ENCODE data around the gene TMEM63B. TPM values are rescaled to one million over a fixed set of nuclear protein-coding genes. Genes with fewer than 3 reads are reported as not detected.

Gene TMEM63B
- total and polyA plus RNA-seq, 2 of the 8 experiments (the other 6 are each of a cell fraction or from before 2014, with no cell fraction given) = 61.1 to 96.8 TPM

GRCh38 chr6:44166116-44166515 lies 38.8 kb downstream of the TMEM63B start:
- no peak overlapping the region for H3K27ac ChIP-seq (ENCODE audit: low read depth, low read length)
- H3K14ac ChIP-seq (ENCODE audit: insufficient read length) = no peak overlapping the region
- ChIA-PET POLR2A (ENCODE audit: partially characterized antibody) (interaction anchor here (0.7 to 2.5 kb wide), 8 partner anchors 10 to 82 kb away, joined by 3 to 7 read pairs (median 6); partner anchors contain the start of genes HSP90AB1 and SLC29A1), CTCF (ENCODE audit: partially characterized antibody) (interaction anchor here (0.6 to 1.5 kb wide), 8 partner anchors 11 to 568 kb away, joined by 3 to 5 read pairs (median 4); no protein-coding TSS in a partner anchor)
- H3K27me3 ChIP-seq (replicated peaks in 1 of 4; ENCODE audit: control insufficient read depth in 3 of 4, extremely low read depth in 1 of 4, insufficient read depth in 3 of 4, low read length in 3 of 4) = 0 out of 7 replicates have a peak, but pooled peaks cover 0 to 4% (median 0%) of the 10 kb centered on the region in 4 experiments
- peak overlapping the region; percentile 98 for H2BK20ac ChIP-seq (ENCODE audit: low read length)
- peak overlapping the region; percentile 25 to 41 for H3K4me2 ChIP-seq (ENCODE audit: insufficient read depth in 1 of 2, low read depth in 2 of 2, low read length in 2 of 2)
- no peak for TF ChIP-seq CBX5 (IDR thresholded peaks at IDR 0.05; ENCODE audit: low read depth, low read length)
- TF ChIP-seq GTF2F1 (IDR thresholded peaks at IDR 0.05; ENCODE audit: borderline replicate concordance, low read depth, low read length) = no peak
- TF ChIP-seq POU5F1 (IDR thresholded peaks at IDR 0.05; ENCODE audit: low read depth, low read length) = no peak
- no peak for TF ChIP-seq CHD1 (IDR thresholded peaks at IDR 0.05; ENCODE audit: low read depth, low read length)
- no peak for TF ChIP-seq BCL11A (IDR thresholded peaks at IDR 0.05; ENCODE audit: low read depth in 2 of 2, low read length in 2 of 2)
- no peak for TF ChIP-seq POLR2AphosphoS5 (IDR thresholded peaks at IDR 0.05; ENCODE audit: low read depth, low read length)
- no peak for TF ChIP-seq EP300 (IDR thresholded peaks at IDR 0.05; ENCODE audit: borderline replicate concordance in 1 of 2, low read depth in 2 of 2, low read length in 2 of 2)
- no peak for TF ChIP-seq RNF2 (IDR thresholded peaks at IDR 0.05; ENCODE audit: borderline replicate concordance, low read depth, low read length, missing control alignments, poor library complexity, severe bottlenecking)
- no peak overlapping the region for H2AK5ac ChIP-seq (ENCODE audit: low read depth, low read length)
- no peaks in the 10 kb centered on the region for H3K9me3 ChIP-seq (ENCODE audit: insufficient read depth in 2 of 2, low read depth in 1 of 2, low read length in 1 of 2)
- peak overlapping the region; percentile 63; the same call in 1 of the 2 replicates for H2BK5ac ChIP-seq (ENCODE audit: low read depth, low read length)
- H3K9ac ChIP-seq (replicated peaks in 1 of 4; ENCODE audit: extremely low read depth in 1 of 4, low read depth in 3 of 4, low read length in 3 of 4) = no peak overlapping the region
- DNase-seq (ENCODE audit: low read depth in 1 of 2, low spot score in 2 of 2) (no peak), FAIRE-seq (no peak)
- peak overlapping the region; percentile 36 for H3K18ac ChIP-seq (ENCODE audit: extremely low read depth, low read length)
- H2BK15ac ChIP-seq (ENCODE audit: low read length) = peak overlapping the region; percentile 13; the same call in 1 of the 2 replicates
- no peak overlapping the region for H2BK120ac ChIP-seq (replicated peaks; ENCODE audit: low read depth, low read length)
- H3K4ac ChIP-seq (replicated peaks; ENCODE audit: insufficient read length, low read depth, low read length) = no peak overlapping the region
- H3K4me3 ChIP-seq (ENCODE audit: extremely low read depth in 1 of 4, insufficient read depth in 2 of 4, low read depth in 3 of 4, low read length in 4 of 4) = no peak overlapping the region
- no peaks in the 10 kb centered on the region for H3K79me2 ChIP-seq (ENCODE audit: control insufficient read depth in 1 of 2, insufficient read depth in 2 of 2, low read length in 2 of 2)
- H3K23me2 ChIP-seq (ENCODE audit: low read depth, low read length) = no peaks in the 10 kb centered on the region
- peak overlapping the region; percentile 71; the same call in 1 of the 2 replicates for H2AFZ ChIP-seq (ENCODE audit: low read length)
- peak overlapping the region; percentile 62 for H4K91ac ChIP-seq (replicated peaks; ENCODE audit: insufficient read length, low read length)
- WGBS, 2 experiments (ENCODE audit: extremely low coverage in 1 of 2, insufficient coverage in 1 of 2, insufficient read length in 1 of 2, insufficient replicate concordance in 2 of 2, low coverage in 1 of 2, low lambda C conversion rate in 2 of 2, missing lambda C conversion rate in 1 of 2) = 83% methylated on average over 7 of the region's 7 CpGs; no CpG with 5 or more reads in 1 of the 2 experiments
- no peak overlapping the region for H4K5ac ChIP-seq (ENCODE audit: insufficient read length, low read depth, low read length)
- no peaks in the 10 kb centered on the region for H4K20me1 ChIP-seq (replicated peaks in 1 of 2; ENCODE audit: control insufficient read depth in 1 of 2, insufficient read depth in 2 of 2, low read length in 2 of 2)
- H3K4me1 ChIP-seq (replicated peaks in 1 of 4; ENCODE audit: control insufficient read depth in 3 of 4, insufficient read depth in 4 of 4, low read length in 3 of 4) = peaks cover 0 to 18% (median 13%) of the 10 kb centered on the region in 4 experiments; a peak in 6 of 7 replicates
- H3K36me3 ChIP-seq (ENCODE audit: control insufficient read depth in 2 of 4, insufficient read depth in 4 of 4, low read length in 3 of 4) = no peaks in the 10 kb centered on the region
- no peak overlapping the region for H4K8ac ChIP-seq (ENCODE audit: extremely low read depth, insufficient read depth, low read length)
- H3K56ac ChIP-seq (replicated peaks; ENCODE audit: insufficient read length, low read depth, low read length) = no peak overlapping the region
- no peaks in the 10 kb centered on the region for H3K79me1 ChIP-seq (ENCODE audit: low read depth, low read length)
- H2BK12ac ChIP-seq (ENCODE audit: low read depth, low read length) = peak overlapping the region; percentile 78; the same call in 1 of the 2 replicates
- no peak overlapping the region for H3K23ac ChIP-seq (ENCODE audit: insufficient read length)

All from H1 (cell line).